ENCODE measurements around the gene UNC5C. TPM values are rescaled to one million over a fixed set of nuclear protein-coding genes. Genes with fewer than 3 reads are reported as not detected.

Gene UNC5C
- total RNA-seq, 2 donors from 2014 or later: 0.52 to 2.0 TPM

DNA sequence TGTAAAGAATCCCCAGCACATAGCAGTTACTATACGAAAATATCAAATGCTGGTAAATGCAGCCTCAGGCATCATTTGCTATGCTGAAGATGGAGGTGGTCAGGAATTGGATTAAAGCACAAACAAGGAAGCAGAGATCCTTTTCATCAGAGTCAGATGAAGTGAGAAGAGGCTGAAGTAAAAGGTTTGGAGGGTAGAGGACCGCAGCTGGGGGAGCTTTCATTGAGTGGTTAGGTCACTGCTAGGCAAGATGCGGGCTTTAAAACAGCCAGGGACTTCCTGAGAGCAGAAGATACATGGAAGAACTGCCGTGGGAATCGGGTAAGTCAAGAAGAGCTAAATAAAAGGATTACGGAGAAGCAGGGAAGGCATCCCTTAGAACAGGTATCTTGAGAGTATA is 351.4 kb downstream of the UNC5C start:
- H3K4me3 ChIP-seq: no peak overlapping the region
- no peaks in the 10 kb centered on the region for H3K27me3 ChIP-seq
- no peaks in the 10 kb centered on the region for H3K9me3 ChIP-seq
- H3K36me3 ChIP-seq (replicated peaks in 1 of 2; ENCODE audit: insufficient read depth in 1 of 2, low read depth in 2 of 2): no peaks in the 10 kb centered on the region
- 70 to 73% methylated on average over 6 of the region's 6 CpGs for WGBS, 2 donors
- ATAC-seq (no peak), DNase-seq (no peak)
- H3K27ac ChIP-seq: no peak overlapping the region
- H3K4me1 ChIP-seq: no peaks in the 10 kb centered on the region
- no peak for TF ChIP-seq POLR2A (IDR thresholded peaks at IDR 0.05)
- TF ChIP-seq, protein P1, sequence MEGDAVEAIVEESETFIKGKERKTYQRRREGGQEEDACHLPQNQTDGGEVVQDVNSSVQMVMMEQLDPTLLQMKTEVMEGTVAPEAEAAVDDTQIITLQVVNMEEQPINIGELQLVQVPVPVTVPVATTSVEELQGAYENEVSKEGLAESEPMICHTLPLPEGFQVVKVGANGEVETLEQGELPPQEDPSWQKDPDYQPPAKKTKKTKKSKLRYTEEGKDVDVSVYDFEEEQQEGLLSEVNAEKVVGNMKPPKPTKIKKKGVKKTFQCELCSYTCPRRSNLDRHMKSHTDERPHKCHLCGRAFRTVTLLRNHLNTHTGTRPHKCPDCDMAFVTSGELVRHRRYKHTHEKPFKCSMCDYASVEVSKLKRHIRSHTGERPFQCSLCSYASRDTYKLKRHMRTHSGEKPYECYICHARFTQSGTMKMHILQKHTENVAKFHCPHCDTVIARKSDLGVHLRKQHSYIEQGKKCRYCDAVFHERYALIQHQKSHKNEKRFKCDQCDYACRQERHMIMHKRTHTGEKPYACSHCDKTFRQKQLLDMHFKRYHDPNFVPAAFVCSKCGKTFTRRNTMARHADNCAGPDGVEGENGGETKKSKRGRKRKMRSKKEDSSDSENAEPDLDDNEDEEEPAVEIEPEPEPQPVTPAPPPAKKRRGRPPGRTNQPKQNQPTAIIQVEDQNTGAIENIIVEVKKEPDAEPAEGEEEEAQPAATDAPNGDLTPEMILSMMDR (IDR thresholded peaks at IDR 0.05): no peak
- intact Hi-C loops (cut with DNase I): no loop called here

DNA sequence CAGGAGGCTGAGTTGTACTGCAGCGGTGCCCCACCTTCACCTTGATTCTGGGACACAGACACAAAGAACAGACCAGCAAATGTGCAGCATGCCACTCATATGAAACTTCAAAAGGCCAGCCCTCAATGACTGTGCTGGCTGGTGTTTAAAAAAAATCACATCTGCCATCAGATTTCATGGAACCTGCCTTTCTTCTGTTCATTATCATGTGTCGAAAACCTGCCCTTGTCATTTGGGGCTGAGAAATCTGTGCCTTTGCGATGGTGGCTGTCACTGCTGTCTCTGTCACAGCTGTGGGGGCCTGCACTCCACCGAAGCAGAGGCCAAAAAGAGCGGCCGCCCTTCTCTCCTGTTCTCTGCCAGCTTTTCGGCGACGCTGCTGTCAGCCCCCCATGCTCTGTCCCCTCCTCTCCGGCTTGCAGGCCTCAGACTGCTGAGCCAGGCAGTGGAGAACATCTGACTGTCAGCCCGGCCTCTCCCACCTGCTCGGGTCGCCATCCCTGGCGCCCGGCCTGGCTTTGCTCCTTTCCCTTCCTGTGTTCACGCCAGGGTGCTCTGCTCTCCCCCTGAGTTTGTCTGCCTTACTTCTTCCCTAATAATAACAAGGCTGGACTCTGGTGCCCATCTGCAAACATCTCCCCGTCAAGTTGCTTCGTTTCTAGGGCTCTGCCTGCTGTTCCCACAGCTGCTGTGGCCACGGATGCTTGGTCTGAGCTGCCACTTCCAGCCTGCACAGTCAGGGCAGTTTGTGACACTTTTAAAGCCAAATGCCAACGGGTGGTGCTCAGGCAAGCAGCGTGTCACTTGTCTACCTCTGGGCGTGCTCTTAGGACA is 355.2 kb downstream of the UNC5C start:
- Histone ChIP-seq H3K27ac (no peak overlapping the region), H3K36me3 (replicated peaks in 1 of 2; ENCODE audit: insufficient read depth in 1 of 2, low read depth in 2 of 2) (no peaks in the 10 kb centered on the region), H3K27me3 (no peaks in the 10 kb centered on the region), H3K4me1 (no peaks in the 10 kb centered on the region), H3K4me3 (no peak overlapping the region), H3K9me3 (no peaks in the 10 kb centered on the region)
- DNase-seq (no peak), ATAC-seq (no peak)
- intact Hi-C loops (cut with DNase I): no loop called here
- no peak for TF ChIP-seq POLR2A (IDR thresholded peaks at IDR 0.05)
- TF ChIP-seq, protein P1 (IDR thresholded peaks at IDR 0.05): no peak
- 64 to 66% methylated on average over 22 of the region's 22 CpGs for WGBS, 2 donors

DNA sequence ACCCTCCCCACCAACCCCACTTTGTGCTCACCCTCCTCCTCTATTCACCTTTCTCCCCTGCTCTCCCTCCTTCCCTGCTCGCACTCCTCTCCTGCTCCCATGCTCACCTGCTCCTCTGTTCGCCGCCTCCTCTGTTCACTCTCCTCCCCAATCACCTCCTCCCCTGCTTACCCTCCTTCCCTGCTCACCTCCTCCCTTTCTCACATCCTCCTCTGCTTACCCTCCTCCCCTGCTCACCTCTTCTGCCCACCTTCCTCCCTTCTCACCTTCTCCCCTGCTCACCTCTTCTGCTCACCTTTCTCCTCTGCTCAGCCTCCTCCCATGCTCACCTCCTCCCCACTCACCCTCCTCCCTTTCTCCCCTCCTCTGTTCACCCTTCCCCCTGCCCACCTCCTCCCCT is 357.2 kb downstream of the UNC5C start:
- ATAC-seq (no peak), DNase-seq (no peak)
- intact Hi-C loops (cut with DNase I): no loop called here
- 89 to 96% methylated on average over 3 of the region's 3 CpGs for whole genome bisulfite sequencing, 2 donors
- no peaks in the 10 kb centered on the region for H3K36me3 ChIP-seq (replicated peaks in 1 of 2; ENCODE audit: insufficient read depth in 1 of 2, low read depth in 2 of 2)
- no peak overlapping the region for H3K4me3 ChIP-seq
- no peaks in the 10 kb centered on the region for H3K9me3 ChIP-seq
- H3K27ac ChIP-seq: no peak overlapping the region
- TF ChIP-seq POLR2A (IDR thresholded peaks at IDR 0.05): no peak
- TF ChIP-seq, protein P1 (IDR thresholded peaks at IDR 0.05): no peak
- no peaks in the 10 kb centered on the region for H3K4me1 ChIP-seq
- no peaks in the 10 kb centered on the region for H3K27me3 ChIP-seq

DNA sequence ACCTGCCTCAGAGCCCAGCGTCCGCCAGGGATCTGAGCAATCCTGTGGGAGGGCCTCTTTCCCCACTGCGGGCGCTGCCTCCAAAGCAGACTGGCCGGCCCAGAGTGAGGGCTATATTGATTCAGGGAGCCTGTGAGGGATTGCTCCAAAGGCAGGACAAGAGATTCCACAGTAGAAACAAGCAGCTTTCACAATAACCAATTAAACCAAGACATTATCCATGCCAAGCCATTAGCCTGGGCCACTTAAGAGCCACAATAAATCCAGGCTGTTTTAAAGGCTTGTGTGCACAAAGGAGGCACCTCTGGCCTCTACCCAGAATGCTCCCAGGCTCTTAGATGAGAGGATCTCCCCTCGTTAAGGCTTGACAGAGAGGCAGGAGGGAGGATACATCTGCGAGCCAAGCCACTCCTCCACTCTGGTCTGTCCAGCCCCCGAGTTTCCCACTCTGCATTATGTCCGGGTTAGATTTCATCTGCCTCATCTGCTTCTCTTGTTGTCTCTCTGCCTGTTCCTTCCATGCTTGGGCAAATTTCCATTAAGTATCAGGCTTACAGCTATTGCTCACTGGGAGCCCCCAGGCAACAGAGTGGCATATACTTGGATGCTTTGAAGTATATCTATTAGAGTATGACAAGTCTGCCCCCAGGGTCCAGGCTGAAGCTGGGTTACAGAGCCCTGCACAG is 357.9 kb downstream of the UNC5C start:
- ATAC-seq (no peak), DNase-seq (no peak)
- 44 to 45% methylated on average over 7 to 9 of the region's 9 CpGs for WGBS, 2 donors
- TF ChIP-seq, protein P1 (IDR thresholded peaks at IDR 0.05): no peak
- no peak for TF ChIP-seq POLR2A (IDR thresholded peaks at IDR 0.05)
- H3K9me3 ChIP-seq: no peaks in the 10 kb centered on the region
- no peaks in the 10 kb centered on the region for H3K4me1 ChIP-seq
- intact Hi-C loops (cut with DNase I): no loop called here
- no peak overlapping the region for H3K27ac ChIP-seq
- H3K36me3 ChIP-seq (replicated peaks in 1 of 2; ENCODE audit: insufficient read depth in 1 of 2, low read depth in 2 of 2): no peaks in the 10 kb centered on the region
- H3K4me3 ChIP-seq: no peak overlapping the region
- no peaks in the 10 kb centered on the region for H3K27me3 ChIP-seq
